ENCODE data around the gene PLOD1. TPM values are rescaled to one million over a fixed set of nuclear protein-coding genes. Genes with fewer than 3 reads are reported as not detected.
"Not testable (repeated sequence)": the region's sequence is repeated elsewhere in the genome, so short reads cannot be mapped to it uniquely, and the experiment has no call there.

The PLOD1 gene
- total RNA-seq: 72.6 TPM

DNA sequence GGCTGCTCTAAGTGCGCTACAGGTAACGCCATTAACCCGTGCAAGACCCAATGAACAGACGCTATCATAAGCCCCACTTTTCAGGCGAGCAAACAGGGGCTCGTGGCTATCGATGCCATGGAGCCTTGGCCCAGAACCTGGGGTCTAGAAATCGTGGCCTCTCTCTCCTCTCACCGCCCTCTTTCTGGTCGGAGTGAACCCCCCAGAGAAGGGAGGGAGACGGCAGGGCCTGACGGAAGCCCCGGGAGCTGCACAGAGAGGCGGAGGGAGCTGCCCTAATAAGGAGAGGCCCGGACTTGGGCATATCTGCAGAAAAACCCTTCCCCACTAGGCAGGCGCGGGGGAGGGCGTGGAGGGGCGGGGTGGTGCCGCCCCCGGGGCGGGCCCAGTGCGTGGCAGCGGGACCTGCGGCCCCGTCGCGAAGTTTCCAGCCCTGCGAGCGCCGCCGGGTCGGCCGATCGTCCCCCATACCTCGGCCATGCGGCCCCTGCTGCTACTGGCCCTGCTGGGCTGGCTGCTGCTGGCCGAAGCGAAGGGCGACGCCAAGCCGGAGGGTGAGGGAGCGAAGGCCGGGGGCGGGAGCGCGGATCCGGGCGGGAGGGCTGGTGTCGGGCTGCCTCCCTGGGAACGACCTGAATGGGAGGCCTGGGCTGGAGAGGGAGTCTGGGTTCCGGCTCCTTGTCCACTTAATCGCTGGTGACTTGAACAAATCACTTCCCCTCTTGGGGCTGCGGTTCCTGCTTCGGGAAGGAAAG, at the start of gene PLOD1:
Gene PLOD1 (plus strand): TSS at position 416 of the 755 bp plus-strand sequence. CDS start 63 bp downstream, at position 479.
- DNase-seq: peak; percentile 77

DNA sequence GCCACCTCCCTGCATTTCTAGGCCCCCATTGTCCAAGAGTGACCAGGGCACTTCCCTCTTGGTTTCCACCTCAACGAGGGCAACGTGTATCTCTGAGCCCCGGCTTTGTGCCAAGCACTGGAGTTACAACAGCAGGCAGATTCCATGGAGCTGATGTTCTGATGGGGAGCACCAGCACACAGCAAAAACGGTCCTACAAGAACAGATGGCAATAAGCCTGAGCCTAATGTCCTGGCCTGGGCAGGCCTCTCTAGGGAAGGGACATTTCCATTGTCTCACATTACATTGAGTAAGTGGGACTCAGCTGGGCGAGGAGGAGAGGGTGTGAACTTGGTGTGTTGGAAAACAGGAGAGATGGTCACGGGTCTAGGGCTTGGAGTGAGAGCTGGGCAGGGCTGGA, 48.6 kb upstream of the PLOD1 start:
- no peak for DNase-seq

DNA sequence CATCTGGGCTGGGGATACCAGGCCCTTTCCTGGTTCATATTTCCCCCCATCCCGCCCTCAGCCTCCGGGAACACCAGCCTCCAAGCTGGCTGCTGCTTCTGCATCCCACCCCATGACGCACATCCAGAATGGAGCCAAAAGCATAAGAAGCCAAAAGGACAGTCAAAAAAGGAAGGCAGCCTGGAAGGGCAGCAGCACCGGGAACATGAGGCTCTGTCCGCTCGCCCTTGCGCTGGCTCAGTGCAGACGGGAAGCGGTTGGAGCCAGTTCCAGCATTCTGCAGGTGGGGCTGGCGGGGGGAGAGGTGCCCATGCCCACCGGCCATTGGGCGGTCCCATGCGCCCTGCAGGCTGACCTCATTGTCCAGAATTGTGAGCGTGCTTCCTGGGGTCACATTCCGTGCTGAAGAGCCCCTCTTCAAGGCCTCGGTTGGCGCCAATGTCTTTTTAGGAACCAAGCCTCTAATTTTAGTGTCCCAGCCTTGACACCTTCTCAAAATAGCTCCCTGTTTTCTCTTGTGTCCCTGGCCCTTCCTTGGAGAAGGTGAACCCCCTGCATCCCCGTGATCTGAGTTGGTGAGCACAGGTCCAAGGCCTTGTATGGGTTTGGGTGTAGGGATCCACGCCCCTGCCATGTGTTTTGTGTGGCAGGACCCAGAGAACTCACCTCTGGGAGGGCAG, 47.4 kb upstream of the PLOD1 start:
- DNase-seq: peak; percentile 18

DNA sequence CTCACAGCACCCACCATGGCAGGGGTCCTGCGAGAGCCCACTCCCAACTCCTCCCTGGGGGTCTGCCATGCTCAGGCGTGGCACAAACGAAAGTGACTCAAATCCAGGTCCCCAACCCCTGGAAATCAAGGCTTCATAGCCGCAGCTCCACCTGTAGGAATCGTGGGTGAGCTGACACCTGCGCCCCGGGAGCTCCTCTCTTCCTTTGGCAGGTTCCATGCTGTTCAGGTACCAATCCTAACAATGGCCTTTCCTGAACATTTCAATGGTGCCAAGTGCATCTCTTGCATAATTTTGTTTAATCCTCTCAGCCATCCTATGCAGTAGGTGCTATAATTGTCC, 46.9 kb upstream of the PLOD1 start:
- no peak for DNase-seq

DNA sequence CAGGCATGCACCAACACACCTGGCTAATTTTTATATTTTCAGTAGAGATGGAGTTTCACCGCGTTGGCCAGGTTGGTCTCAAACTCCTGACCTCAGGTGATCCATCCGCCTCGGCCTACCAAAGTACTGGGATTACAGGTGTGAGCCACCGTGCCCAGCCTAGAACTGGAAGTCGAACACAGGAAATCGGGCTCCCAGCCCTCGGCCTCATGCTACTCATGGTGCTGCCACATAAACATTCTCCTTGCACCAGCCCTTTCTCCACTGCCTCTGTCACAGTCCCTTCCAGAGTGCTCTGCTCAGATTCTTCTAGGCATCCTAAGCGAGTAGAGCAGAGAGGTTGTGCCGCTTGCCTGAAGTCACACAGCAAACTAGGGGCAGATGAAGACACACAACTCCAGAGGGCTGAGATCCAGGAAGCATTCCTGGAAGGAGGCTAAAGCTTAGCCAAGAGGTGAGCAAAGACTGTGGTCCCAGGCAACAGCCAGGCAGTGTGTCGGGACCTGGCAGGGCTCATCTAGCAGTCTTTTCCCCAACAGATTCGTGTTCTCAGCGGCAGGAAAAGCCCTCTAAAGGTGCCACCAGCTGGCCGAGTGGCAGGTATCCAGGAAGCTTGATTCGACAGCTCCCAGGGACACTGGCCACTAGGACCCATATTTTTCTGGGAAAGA, 46.2 kb upstream of the PLOD1 start:
- no peak for DNase-seq

DNA sequence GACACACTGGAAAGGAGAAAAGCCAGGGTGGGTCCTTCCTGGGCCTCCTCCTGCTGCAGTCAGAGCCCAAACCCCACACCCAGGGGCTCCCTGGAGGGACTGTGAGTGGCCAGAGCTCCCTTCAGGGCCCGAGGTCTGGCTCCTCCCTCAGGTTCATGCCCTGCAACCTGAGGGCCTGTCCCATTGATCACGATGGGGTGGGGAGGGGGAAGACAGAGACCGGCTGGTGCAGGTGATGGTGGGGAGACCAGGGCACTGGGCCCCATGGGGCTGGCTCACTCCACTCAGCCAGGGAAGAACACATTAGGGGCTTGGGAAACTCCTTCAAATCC, 45.7 kb upstream of the PLOD1 start:
- DNase-seq: no peak

DNA sequence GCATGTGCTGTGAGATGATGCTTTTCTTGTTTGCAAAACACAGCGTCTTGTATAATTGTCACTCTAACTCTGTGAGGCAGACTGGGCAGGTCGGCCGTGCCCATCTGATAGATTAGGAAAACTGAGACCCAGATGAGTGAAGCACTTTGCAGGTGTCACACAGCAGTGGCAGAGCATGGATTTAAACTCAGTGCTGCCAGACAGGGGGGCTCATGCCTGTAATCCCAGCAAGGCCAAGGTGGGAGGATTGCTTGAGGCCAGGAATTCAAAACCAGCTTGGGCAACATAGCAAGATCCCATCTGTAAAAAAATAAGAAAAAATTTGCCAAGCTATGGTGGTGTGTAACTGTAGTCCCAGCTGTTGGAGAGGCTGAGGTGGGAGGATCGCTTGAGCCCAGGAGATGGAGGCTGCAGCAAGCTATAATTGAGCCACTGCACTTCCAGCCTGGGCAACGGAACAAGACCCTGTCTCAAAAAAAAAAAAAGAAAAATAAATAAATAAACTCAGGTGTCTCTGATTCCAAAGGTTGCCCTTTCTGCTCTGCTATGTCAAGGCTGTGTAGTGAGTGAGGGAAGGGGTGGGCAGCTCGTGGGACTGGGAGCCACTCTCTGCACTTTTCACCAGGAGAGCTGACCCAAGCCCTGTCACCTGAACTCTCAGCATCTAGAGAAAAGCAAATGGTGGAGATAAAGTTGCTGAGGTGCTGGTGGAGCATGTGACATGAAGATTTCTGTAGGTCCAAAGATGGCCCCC, 42.9 kb upstream of the PLOD1 start:
- DNase-seq: no peak

DNA sequence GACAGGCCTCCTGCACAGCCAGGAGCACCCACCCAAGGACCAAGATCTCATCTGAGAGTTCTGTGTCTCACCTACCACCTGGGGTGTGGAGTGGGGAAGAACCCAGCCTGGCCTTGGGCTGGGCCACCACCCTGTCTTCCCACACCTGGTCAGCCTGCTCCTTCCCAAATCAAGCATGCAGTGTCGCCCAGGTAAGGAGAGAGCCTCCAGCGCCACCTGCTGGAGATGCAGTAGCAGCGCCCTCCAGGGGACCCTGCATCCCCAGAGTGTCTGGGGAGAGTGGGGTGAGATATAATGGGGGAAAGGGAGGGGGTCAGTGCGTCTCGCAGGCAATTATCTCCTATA, 40.6 kb upstream of the PLOD1 start:
- no peak for DNase-seq

DNA sequence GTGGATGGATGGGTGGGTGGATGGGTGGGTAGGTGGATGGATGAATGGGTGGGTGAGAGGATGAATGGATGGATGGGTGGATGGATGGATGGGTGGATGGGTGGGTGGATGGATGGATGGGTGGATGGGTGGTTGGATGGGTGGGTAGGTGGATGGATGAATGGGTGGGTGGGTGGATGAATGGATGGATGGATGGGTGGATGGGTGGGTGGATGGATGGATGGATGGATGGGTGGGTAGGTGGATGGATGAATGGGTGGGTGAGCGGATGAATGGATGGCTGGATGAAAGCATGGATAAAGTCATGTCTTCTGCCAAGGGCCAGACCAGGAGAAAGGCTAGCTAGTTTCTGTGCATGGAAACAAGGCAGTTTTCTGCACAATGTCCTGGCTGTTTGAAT, 40.0 kb upstream of the PLOD1 start:
- DNase-seq: not testable (repeated sequence)

DNA sequence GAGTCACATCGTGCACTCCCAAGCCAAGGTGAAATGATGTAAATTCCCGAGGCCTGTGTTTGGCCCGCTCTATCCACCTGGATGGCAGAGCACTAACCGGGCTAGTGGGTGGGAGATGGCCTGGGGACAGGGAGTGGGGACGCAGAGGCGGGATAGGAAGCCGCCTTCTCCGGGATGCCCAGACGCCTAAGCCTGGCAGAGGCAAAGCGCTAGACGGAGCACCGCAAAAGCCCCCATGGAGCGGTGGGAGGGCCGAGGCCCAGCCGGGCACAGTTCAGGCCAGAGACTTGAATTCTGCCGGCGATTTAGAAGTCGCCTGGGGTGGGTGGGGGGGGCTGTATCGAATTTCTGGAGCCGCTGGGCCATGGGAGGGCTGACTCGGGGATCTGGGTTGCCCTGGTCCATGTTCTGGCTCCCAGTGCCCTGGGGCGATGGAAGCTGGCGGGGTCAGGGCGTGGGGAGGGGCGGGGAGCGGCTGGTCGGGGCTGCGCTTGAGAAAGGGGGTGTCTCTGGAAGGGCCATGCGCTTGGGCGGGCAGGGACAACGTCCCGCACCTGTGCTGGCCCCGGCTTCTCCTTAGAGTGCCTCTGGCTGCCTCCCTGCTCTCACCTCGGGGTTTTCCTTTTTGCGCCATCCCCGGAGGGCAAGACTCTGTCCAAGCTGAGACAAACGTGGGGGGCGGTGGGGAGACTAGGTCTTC, 36.3 kb upstream of the PLOD1 start:
- no peak for DNase-seq

DNA sequence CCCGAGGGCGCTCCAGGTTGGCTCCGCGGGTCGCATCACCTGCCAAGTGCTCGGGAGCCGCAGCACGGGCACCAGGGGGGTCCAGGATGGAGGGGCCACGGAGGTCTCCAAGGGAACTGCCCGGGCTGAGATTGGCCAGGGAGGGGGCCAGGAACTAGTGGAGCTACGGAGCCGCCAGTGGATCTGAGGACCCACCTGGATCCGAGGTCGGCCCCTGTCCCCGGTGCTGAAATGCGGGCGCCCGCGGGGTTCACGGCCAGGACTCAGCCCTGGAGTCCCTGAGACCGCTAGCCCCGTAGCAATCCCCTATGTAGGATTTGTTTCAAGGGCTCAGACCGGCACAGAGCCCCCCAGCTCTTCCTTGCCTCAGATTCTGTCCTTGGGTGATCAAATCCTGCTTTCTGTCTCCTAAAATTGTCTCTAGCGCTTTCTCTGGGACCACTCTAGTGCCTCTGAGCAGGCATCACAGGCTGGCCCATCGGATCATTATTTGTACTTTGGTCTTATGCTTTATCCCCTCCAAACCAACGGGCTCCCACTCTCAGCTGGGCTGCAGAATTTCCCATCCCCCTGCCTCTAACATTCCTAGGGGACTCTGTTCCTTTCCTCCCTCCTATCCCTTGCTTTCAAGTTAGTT, 35.6 kb upstream of the PLOD1 start:
- no peak for DNase-seq

DNA sequence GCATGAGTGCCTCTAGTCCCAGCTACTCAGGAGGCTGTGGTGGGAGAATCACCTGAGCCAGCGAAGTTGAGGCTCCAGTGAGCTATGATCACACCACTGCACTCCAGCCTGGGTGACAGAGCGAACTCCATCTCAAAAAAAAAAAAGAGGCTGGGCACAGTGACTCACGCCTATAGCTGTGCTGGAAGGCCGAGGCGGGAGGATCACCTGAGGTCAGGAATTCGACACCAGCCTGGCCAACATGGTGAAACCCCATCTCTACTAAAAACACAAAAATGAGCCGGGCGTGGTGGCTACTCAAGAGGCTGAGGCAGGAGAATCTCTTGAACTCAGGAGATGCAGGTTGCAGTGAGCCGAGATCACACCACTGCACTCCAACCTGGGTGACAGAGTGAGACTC, 33.1 kb upstream of the PLOD1 start:
- DNase-seq: not testable (repeated sequence)

DNA sequence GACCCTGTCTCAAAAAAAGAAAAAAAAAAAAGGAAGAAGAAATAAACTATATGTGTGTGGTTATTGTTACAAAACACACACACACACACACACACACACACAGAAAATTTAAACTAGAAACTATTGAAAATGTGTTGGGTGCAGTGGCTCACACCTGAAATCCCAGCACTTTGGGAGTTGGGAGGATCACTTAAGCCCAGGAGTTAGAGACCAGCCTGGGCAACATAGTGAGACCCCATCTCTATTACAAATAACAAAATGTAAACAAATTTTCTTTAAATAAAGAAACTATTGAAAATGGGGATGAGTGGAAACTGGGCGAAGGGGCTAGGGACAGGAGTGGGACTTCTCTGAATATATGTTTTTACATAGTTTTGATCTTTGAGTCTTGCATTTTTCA, 31.3 kb upstream of the PLOD1 start:
- DNase-seq: no peak

DNA sequence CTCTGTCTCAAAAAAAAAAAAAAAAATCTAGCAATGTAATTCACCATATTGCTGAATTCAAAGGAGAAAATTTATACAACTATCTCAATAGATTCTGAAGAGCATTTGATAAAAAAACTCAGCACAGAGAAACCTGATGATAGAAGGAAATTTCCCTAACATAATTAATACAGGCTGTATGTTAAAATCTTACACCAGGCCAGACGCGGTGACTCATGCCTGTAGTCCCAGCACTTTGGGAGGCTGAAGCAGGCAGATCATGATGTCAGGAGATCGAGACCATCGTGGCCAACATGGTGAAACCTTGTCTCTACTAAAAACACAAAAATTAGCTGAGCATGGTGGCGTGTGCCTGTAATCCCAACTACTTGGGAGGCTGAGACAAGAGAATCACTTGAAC, 30.4 kb upstream of the PLOD1 start:
- not testable (repeated sequence) for DNase-seq

DNA sequence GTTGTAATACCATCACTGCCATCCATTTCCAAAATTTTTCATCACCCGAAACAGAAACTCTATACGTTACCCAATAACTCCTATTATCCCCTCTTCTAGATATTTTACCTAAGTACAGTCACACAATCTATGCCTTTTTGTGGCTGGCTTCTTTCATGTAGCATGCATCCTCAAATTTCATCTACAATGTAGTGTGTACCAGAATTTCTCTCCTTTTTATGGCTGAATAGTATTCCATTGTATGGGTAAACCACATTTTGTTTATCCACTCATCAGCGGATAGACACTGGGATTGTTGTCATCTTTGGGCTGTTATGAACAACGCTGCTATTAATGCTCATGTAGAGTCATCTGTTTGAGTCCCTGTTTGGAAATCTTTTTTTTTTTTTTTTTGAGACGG, 29.5 kb upstream of the PLOD1 start:
- no peak for DNase-seq

DNA sequence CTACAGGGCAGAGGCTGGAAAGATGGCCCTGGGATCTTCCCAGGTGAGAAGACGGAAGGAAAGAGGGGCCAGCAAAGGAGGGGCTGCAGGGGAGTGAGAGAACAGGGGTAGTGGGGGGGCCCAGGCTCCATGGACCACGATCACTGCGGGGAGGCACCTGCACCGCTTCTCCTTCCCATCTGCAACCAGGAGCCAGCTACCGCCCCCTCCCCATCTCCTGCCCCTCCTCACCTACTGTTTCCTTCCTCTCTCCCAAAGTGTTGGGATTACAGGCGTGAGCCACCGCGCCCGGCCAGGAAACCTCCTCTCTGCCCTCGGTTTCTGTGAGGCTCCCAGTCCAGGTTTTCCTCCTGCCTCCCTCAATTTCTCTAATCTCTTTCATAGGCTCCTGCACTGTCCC, 27.6 kb upstream of the PLOD1 start:
- no peak for DNase-seq

DNA sequence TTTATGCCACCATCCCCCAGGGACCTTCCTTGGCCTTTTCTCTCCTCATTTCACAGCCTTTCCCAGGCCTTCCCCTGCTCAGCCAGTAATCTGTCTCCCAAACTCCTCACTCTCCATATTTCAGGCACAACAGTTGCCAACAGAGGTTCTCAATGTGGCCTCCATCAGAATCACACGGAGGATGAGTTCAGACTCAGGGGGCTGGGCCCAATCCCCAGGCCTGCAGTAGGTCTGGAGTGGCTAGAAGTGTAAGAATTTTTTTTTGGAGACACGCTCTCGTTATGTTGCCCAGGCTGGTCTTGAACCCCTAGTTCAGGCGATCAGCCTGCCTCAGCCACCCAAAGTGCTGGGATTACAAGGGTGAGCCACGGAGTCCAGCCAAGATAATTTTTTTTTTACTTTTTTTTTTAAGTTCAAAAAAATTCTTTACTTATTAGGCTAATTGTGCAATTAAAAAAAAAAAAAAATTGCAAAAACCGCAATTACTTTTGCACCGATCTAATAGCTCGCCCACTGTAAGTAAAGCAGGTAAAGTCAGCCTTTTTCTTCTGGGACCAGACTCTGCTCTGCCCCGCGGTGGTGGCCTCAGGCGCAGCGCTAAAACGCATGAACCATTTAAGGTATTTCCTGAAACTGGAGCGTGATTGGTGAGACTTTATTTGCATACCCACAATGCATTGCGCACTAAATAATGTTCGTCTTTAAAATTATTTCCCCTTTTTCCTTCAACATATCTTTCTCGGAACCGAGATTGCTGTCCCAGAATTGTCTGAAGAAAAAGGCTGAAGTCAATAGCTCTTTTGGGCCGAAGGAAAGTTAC, 27.0 kb upstream of the PLOD1 start:
- peak; percentile 98 for DNase-seq

DNA sequence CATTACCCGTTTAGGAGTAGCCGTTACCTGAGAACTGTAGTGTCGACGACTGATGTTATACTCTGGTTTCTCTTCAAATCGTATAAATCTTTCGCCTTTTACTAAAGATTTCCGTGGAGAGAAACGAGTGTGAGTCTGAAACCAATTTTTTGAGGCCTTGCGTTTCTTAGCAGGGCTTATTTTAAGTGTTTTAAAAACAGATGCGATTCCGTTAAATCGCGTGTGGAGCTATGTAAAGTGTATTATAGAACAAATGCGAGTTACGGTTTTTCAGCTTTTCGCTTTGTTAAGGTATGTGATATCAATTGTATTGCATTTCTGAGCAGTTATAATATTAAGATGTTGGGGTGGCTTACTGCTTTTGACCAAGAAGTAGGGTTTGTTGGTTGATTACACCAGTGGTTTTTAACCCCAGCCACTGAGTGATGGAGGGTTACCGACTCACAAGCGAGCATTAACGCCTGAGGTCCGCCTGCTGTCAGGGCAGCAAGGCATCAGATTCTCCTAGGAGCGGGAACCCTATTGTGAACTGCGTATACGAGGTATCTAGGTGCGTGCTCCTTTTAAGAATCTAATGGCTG, 26.3 kb upstream of the PLOD1 start:
- peak; percentile 97 for DNase-seq

DNA sequence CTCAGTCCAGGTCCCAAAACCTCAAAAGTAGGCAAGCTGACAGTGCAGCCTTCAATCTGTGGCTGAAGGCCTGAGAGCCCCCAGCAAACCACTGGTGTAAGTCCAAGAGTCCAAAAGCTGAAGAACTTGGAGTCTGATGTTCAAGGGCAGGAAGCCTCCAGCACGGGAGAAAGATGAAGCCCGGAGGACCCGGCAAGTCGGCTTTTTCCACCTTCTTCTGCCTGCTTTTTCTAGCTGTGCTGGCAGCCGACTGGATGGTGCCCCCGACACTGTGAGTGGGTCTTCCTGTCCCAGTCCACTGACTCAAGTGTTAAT, 23.6 kb upstream of the PLOD1 start:
- DNase-seq: not testable (repeated sequence)

DNA sequence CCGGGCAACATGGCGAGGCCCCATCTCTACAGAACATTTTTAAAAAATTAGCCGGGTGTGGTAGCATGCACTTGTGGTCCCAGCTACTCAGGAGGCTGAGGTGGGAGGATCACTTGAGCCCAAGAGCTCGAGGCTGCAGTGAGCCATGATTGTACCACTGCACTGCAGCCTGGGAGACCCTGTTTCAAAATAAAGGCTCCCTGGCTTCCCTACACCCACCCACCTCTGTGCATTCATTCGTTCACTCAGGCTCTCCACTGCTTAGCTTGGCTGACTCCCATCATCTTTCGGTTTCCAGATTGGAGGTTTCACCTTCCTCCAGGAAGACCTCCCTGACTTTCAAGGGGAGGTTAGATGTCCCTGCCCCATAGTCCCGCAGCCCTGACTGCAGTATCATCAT, 22.5 kb upstream of the PLOD1 start:
- no peak for DNase-seq

Measured in skin of body (tissue), 2 donors.